Motor neuron (in vitro differentiated cells): ENCODE results near the gene RASGRP2. TPM values are rescaled to one million over a fixed set of nuclear protein-coding genes. Genes with fewer than 3 reads are reported as not detected.
A peak's percentile ranks its signal among the peaks of the same experiment; 100 is the strongest.

Experiments
- ATAC-seq, 8 experiments: fragments of 200-7000 bp; cut with Tn5 transposase; replicated peaks in 6 of 8; 2 replicates each; pipeline ENCODE4 v1.8.0; 2021; ENCODE audit warnings: mild to moderate bottlenecking in 8 of 8, moderate library complexity in 8 of 8
- H3K27ac ChIP-seq, 2 donors: fragments of 250-450 bp; sonication (Bioruptor Pico); 2 replicates each; pipeline ENCODE4 v1.9.0; 2021; ENCODE audit warnings: antibody characterized with exemption in 2 of 2, mild to moderate bottlenecking in 2 of 2, moderate library complexity in 1 of 2
- H3K4me1 ChIP-seq, 2 donors: fragments of 250-450 bp; sonication (Bioruptor Pico); replicated peaks in 1 of 2; 2 replicates each; pipeline ENCODE4 v1.6.1; 2021; ENCODE audit warnings: antibody characterized with exemption in 2 of 2, mild to moderate bottlenecking in 2 of 2, moderate library complexity in 1 of 2
- H3K4me3 ChIP-seq, 5 donors: fragments of 250-450 bp; sonication (Bioruptor Pico); 2 replicates each; pipeline ENCODE4 v1.9.0; 2021; ENCODE audit warnings: antibody characterized with exemption in 5 of 5, mild to moderate bottlenecking in 5 of 5, moderate library complexity in 4 of 5
- WGBS, 10 experiments: fragments of 450-650 bp; shearing (Covaris generic); methylation state at CpG; one replicate each; pipeline ENCODE4 v1.0.0; 2022; 5-methylcytosine and 5-hydroxymethylcytosine counted together
- in situ Hi-C, 9 experiments: fragments of 400-800 bp; cut with MboI; loops; one replicate each; pipeline ENCODE4 v1.15.0; 2021; ENCODE audit warnings: low sequenced_read_pairs in 9 of 9, low pct_unique_long_range_greater_than_20kb in 2 of 9; ENCODE audit not compliant: unreplicated experiment in 9 of 9
- total RNA-seq, 8 experiments: library from RNA; unstranded; fragments of 300-600 nt; gene quantifications; 2 replicates each; pipeline versions ENCODE4 v1.2.3 to v1.2.4, GENCODE V29; 2022

The RASGRP2 gene
- total RNA-seq, 8 experiments from 2014 or later = 0.63 to 5.5 (median 2.1) TPM

DNA sequence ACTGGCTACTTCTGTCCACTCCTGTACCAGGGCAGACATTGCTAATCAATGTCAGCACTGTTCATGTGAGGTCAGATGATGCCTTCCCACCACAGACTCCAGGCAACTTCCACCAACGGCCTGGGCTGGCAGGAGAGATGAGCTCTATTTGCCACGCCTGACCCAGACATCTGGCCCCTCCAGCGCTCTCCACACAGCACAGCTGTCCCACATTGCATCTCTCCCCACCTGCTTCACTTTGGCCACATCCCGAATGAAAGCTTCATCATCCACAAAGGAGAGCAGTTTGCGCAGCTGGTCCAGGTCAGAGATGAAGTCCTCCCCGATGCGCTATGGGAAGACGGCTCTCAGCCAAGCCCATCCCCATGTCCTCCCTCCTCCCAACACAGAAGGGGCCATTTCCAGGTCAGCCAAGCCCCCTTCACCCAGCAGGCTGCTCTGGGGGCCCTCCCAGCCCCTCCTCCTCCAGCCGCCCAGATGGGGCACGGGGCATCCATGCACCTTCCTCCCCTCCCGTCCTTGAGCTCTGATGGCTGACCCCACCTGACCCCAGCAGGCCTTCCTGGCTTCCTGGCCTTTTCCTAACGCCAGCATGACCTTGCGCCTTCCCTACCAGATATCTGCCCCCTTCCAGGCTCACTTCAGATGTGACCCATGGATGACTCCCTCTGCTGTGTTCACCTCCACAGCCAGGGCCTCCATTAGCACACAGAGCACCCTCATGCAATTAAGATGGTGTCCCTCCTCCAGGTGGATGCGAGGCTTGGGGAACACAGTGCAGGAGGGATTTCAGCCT is 8.4 kb upstream of the RASGRP2 start:
- peak overlapping the region; percentile 57 to 68 for H3K27ac ChIP-seq
- peaks cover 11 to 15% of the 10 kb centered on the region in 2 donors for H3K4me1 ChIP-seq
- 50 to 100% (median 72%) methylated on average over 1 to 3 of the region's 14 CpGs; no CpG with 5 or more reads in 5 of the 10 experiments for WGBS, 10 experiments
- ATAC-seq = peak in 5 of 8 experiments; percentile 24 to 76 (median 71)
- in situ Hi-C loops = no loop called here
- H3K4me3 ChIP-seq = peak overlapping the region in 1 of 5 donors; percentile 11

- ATAC-seq = no peak
- in situ Hi-C loops = no loop called here
- Histone ChIP-seq H3K4me1 (peaks cover 11 to 15% of the 10 kb centered on the region in 2 donors), H3K27ac (peak overlapping the region; percentile 57 to 68), H3K4me3 (no peak overlapping the region)
- WGBS, 10 experiments = 70 to 100% (median 93%) methylated on average over 2 to 4 of the region's 9 CpGs; no CpG with 5 or more reads in 3 of the 10 experiments
Measured at GRCh38 chr11:64751580-64751979, 7.6 kb upstream of the RASGRP2 start.

- Histone ChIP-seq H3K4me3 (no peak overlapping the region), H3K27ac (peak overlapping the region in 1 of 2 donors; percentile 57), H3K4me1 (peaks cover 11 to 15% of the 10 kb centered on the region in 2 donors)
- 40 to 100% (median 94%) methylated on average over 1 to 7 of the region's 9 CpGs; no CpG with 5 or more reads in 7 of the 10 experiments for WGBS, 10 experiments
- no peak for ATAC-seq
- in situ Hi-C loops = no loop called here
Measured at GRCh38 chr11:64751136-64751535, 7.2 kb upstream of the RASGRP2 start.

DNA sequence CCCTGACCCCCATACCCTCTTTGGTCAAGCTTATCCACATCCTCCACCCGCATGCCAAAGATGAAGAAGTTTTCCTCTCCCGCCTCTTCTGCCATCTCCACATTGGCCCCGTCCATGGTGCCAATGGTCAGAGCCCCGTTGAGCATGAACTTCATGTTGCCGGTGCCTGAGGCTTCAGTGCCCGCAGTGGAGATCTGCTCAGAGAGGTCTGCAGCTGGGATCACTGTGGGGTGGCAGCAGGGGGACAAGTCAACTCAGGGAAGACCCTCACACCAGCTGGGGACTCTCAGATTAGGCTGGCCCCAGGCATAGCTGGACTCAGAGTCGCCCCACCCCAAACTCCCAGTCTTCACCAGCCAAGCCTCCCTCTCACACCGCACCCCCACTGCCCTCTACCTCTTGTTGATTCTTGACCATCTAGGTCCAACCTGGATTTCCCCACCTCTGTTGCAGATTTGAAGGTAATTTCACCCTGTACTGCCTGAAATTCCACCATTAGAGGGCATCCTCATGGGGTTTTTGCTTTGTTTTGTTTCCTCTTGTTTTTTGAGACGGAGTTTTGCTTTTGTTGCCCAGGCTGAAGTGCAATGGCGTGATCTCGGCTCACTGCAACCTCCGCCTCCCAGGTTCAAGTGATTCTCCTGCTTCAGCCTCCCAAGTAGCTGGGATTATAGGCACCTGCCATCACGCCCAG is 6.6 kb upstream of the RASGRP2 start:
- Histone ChIP-seq H3K4me3 (no peak overlapping the region), H3K4me1 (peaks cover 13 to 15% of the 10 kb centered on the region in 2 donors), H3K27ac (no peak overlapping the region)
- WGBS, 10 experiments = 94 to 100% (median 100%) methylated on average over 3 to 6 of the region's 13 CpGs; no CpG with 5 or more reads in 7 of the 10 experiments
- ATAC-seq = no peak
- in situ Hi-C loops = no loop called here

GRCh38 chr11:64747961-64748665 is 4.2 kb upstream of the RASGRP2 start:
- no peak overlapping the region for H3K4me3 ChIP-seq
- H3K4me1 ChIP-seq = peaks cover 24 to 34% of the 10 kb centered on the region in 2 donors
- in situ Hi-C loops = no loop called here
- no peak for ATAC-seq
- WGBS, 10 experiments = 0 to 100% (median 65%) methylated on average over 1 to 10 of the region's 15 CpGs; no CpG with 5 or more reads in 2 of the 10 experiments
- no peak overlapping the region for H3K27ac ChIP-seq

DNA sequence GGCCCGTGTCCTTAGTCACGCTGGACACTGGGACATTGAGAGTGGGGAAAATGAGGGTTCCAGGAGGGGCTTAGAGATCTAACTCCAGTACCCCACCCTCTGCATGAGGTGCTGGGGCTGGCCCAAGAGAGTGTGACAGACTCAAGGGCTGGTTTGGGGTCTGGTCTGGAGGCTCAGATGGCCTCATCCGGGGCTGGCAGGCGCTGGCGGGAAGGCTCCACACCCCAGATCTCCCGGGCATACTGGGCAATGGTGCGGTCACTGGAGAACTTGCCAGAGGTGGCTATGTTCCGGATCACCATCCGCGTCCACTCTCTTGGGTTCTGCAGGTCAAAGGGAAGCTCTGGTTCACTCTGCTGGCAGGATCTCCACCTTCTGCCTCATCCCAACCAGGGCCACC is 2.5 kb upstream of the RASGRP2 start:
- Histone ChIP-seq H3K27ac (peak overlapping the region in 1 of 2 donors; percentile 47), H3K4me1 (peaks cover 18 to 29% of the 10 kb centered on the region in 2 donors), H3K4me3 (no peak overlapping the region)
- in situ Hi-C loops = no loop called here
- ATAC-seq = no peak
- 66 to 100% (median 100%) methylated on average over 1 to 5 of the region's 10 CpGs; no CpG with 5 or more reads in 7 of the 10 experiments for WGBS, 10 experiments

DNA sequence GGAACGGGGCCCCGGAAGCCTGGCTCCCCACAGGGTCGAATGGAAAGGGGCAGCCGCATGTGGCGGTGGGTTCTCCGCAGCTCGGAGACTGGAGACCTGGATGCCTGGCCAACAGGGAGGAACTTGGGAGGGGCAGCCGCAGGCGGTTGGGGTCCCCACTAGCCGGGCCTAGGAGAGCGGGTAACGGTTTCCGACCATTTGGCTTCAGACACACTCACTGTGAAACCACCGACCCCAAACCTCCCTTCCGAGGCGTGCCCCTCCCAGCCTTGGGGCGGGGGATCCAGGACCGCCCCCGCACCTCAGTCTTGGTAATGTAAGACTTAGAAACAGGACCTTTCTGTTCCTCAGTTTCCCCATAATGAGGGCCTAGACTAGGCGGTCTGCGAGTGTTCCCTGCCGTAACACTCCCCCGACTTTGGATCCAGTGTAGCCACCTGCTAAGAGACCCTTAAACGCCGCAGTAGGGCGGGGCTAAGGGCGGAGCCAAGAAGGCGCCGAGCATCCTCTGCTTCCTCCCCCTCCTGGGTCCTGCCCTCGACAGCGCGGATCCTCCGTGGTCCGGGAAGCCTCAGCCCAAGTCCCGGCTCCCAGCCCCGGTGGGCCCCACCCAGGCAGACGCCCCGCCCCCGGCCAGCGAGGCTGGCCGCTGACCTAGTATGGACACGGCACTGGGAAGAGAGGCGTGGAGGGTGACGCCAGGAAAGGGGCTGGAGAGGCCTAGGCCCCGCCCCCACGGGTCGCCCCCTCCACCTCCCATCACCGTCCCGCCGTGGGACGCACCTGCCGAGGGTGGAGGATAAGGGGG is 1.8 kb upstream of the RASGRP2 start:
- in situ Hi-C loops = no loop called here
- WGBS, 10 experiments = 10% methylated on average over 2 of the region's 52 CpGs; no CpG with 5 or more reads in 9 of the 10 experiments
- peak overlapping the region in 1 of 2 donors; percentile 79 for H3K27ac ChIP-seq
- peak; percentile 62 to 75 (median 66) for ATAC-seq
- peaks cover 18 to 29% of the 10 kb centered on the region in 2 donors for H3K4me1 ChIP-seq
- peak overlapping the region; percentile 30 to 37 (median 36) for H3K4me3 ChIP-seq

- peak overlapping the region; percentile 30 to 37 (median 36) for H3K4me3 ChIP-seq
- in situ Hi-C loops = no loop called here
- no CpG with 5 or more reads among the region's 20 CpGs for WGBS, 10 experiments
- ATAC-seq = peak in 5 of 8 experiments; percentile 21 to 46 (median 35)
- peaks cover 18 to 29% of the 10 kb centered on the region in 2 donors for H3K4me1 ChIP-seq
- H3K27ac ChIP-seq = peak overlapping the region; percentile 18 to 79
Measured at GRCh38 chr11:64745189-64745520, 1.2 kb upstream of the RASGRP2 start.

- Histone ChIP-seq H3K27ac (peak overlapping the region; percentile 18 to 79), H3K4me1 (peaks cover 18 to 29% of the 10 kb centered on the region in 2 donors), H3K4me3 (peak overlapping the region; percentile 30 to 37 (median 36))
- WGBS, 10 experiments = 0% methylated on average over 1 of the region's 89 CpGs; no CpG with 5 or more reads in 9 of the 10 experiments
- in situ Hi-C loops = no loop called here
- ATAC-seq = peak in 5 of 8 experiments; percentile 43 to 67 (median 55)
Measured at GRCh38 chr11:64744544-64745188, 724 bp upstream of the RASGRP2 start.

- WGBS, 10 experiments = 11 to 20% methylated on average over 1 to 6 of the region's 58 CpGs; no CpG with 5 or more reads in 8 of the 10 experiments
- ATAC-seq = peak; percentile 1 to 55 (median 8)
- Histone ChIP-seq H3K4me3 (peak overlapping the region in 4 of 5 donors; percentile 3 to 16 (median 6)), H3K4me1 (peaks cover 18 to 29% of the 10 kb centered on the region in 2 donors), H3K27ac (no peak overlapping the region)
- in situ Hi-C loops = no loop called here
Measured at GRCh38 chr11:64742889-64743590, 902 bp downstream of the RASGRP2 start.
